HepG2 (cell line): Measurements from ENCODE around the gene LTC4S. TPM values are rescaled to one million over a fixed set of nuclear protein-coding genes. Genes with fewer than 3 reads are reported as not detected.

Experiments
- DZIP1 ChIP-seq: sonication (generic); formaldehyde crosslinking; IDR thresholded peaks from 2 replicates; pipeline ENCODE4 v1.5.0; 2020; ENCODE audit warnings: mild to moderate bottlenecking, missing genetic modification reagents
- FOXK2 ChIP-seq: fragments of 450-650 bp; IDR thresholded peaks from 2 replicates; pipeline ENCODE4 v1.6.1; 2016
- HOXA7 ChIP-seq: sonication (generic); formaldehyde crosslinking; IDR thresholded peaks from 2 replicates; pipeline ENCODE4 v1.8.1; 2022; ENCODE audit warnings: mild to moderate bottlenecking, missing genetic modification reagents, moderate library complexity
- JUN ChIP-seq: sonication (generic); formaldehyde crosslinking; IDR thresholded peaks from 2 replicates; pipeline ENCODE4 v1.4.0; 2020; ENCODE audit warnings: mild to moderate bottlenecking, missing genetic modification reagents
- NFE2L1 ChIP-seq: sonication (generic); formaldehyde crosslinking; IDR thresholded peaks from 2 replicates; pipeline ENCODE4 v1.4.0; 2020; ENCODE audit warnings: missing genetic modification reagents, mild to moderate bottlenecking, borderline replicate concordance
- ONECUT2 ChIP-seq: sonication (generic); formaldehyde crosslinking; IDR thresholded peaks from 2 replicates; pipeline ENCODE4 v1.4.0; 2020; ENCODE audit warnings: missing genetic modification reagents
- PITX1 ChIP-seq: sonication (generic); formaldehyde crosslinking; IDR thresholded peaks from 2 replicates; pipeline ENCODE4 v1.5.1; 2020; ENCODE audit warnings: mild to moderate bottlenecking, missing genetic modification reagents
- RCOR2 ChIP-seq: IDR thresholded peaks from 2 replicates; pipeline ENCODE4 v1.6.1; 2016; ENCODE audit warnings: missing biosample characterization, missing genetic modification reagents
- ZNF280D ChIP-seq: sonication (generic); formaldehyde crosslinking; IDR thresholded peaks from 2 replicates; pipeline ENCODE4 v1.5.1; 2020; ENCODE audit warnings: mild to moderate bottlenecking, missing genetic modification reagents
- ZNF296 ChIP-seq: sonication (generic); formaldehyde crosslinking; conservative IDR thresholded peaks from 2 replicates; pipeline ENCODE4 v1.5.0; 2020; ENCODE audit warnings: mild to moderate bottlenecking, missing genetic modification reagents
- ZNF335 ChIP-seq: sonication (generic); formaldehyde crosslinking; IDR thresholded peaks from 2 replicates; pipeline ENCODE4 v1.4.0; 2020; ENCODE audit warnings: missing genetic modification reagents
- ZNF34 ChIP-seq: sonication (generic); formaldehyde crosslinking; IDR thresholded peaks from 2 replicates; pipeline ENCODE4 v1.4.0; 2020; ENCODE audit warnings: mild to moderate bottlenecking, missing genetic modification reagents, borderline replicate concordance
- ZNF552 ChIP-seq: sonication (generic); formaldehyde crosslinking; IDR thresholded peaks from 2 replicates; pipeline ENCODE4 v1.9.0; 2022; ENCODE audit warnings: missing genetic modification reagents, mild to moderate bottlenecking, borderline replicate concordance
- ZNF609 ChIP-seq: sonication (generic); formaldehyde crosslinking; IDR thresholded peaks from 2 replicates; pipeline ENCODE4 v1.4.0; 2020; ENCODE audit warnings: mild to moderate bottlenecking, missing genetic modification reagents, borderline replicate concordance
- ZNF710 ChIP-seq: sonication (generic); formaldehyde crosslinking; IDR thresholded peaks from 2 replicates; pipeline ENCODE4 v1.5.0; 2020; ENCODE audit warnings: mild to moderate bottlenecking, missing genetic modification reagents, borderline replicate concordance
- polyA plus RNA-seq, 8 experiments: library from polyadenylated mRNA; depleted of rRNA in 3 of 8; stranded (reverse) in 7 of 8; unstranded in 1 of 8; fragments of >200 nt; fragmentation: Illumina TruSeq in 4 of 8; extraction: Trizol in 4 of 8; gene quantifications; 2 replicates each; pipeline versions ENCODE4 v1.2.1 to v1.2.3, GENCODE V29; 2011 to 2016; ENCODE audit warnings: low read depth in 4 of 8, missing spikeins in 1 of 8, mixed read lengths in 1 of 8; ENCODE audit not compliant: insufficient read depth in 1 of 8
- total RNA-seq, 5 experiments: library from RNA; depleted of rRNA; stranded (reverse); fragments of >200 nt; fragmentation: Illumina TruSeq; extraction: Trizol; gene quantifications; 2 replicates each; pipeline ENCODE4 v1.2.3, GENCODE V29; 2016; ENCODE audit warnings: low read depth in 1 of 5

LTC4S gene
- total and polyA plus RNA-seq, 2 of the 13 experiments (the other 11 are each of a cell fraction or from before 2014, with no cell fraction given): 0.35 TPM; not detected in 1

- TF ChIP-seq PITX1 (CRISPR knock-in tag) (peak; percentile 86; the same call in 1 of the 2 replicates), HOXA7 (CRISPR knock-in tag) (no peak), RCOR2 (CRISPR knock-in tag) (0 out of 2 replicates have a peak, but pooled peaks have one; percentile 15), ZNF710 (CRISPR knock-in tag) (no peak), ZNF335 (peak; percentile 44; the same call in 1 of the 2 replicates), ZNF34 (CRISPR knock-in tag) (peak; percentile 29; the same call in 1 of the 2 replicates), DZIP1 (CRISPR knock-in tag) (no peak; the same call in 1 of the 2 replicates), ONECUT2 (CRISPR knock-in tag) (0 out of 2 replicates have a peak, but pooled peaks have one; percentile 16), ZNF552 (peak; percentile 73; the same call in 1 of the 2 replicates), FOXK2 (peak; percentile 95), JUN (CRISPR knock-in tag) (peak; percentile 82; the same call in 1 of the 2 replicates), ZNF296 (CRISPR knock-in tag) (0 out of 2 replicates have a peak, but pooled peaks have one; percentile 51), NFE2L1 (CRISPR knock-in tag) (no peak; the same call in 1 of the 2 replicates), ZNF280D (CRISPR knock-in tag) (0 out of 2 replicates have a peak, but pooled peaks have one; percentile 56), ZNF609 (CRISPR knock-in tag) (peak; percentile 89)
Observed at GRCh38 chr5:179818746-179819295, 25.0 kb downstream of the LTC4S start (continued).
